K562 (cell line): ENCODE results near the gene DENND2C. TPM values are rescaled to one million over a fixed set of nuclear protein-coding genes. Genes with fewer than 3 reads are reported as not detected.

ENCODE experiments used
- ATAC-seq: fragments of 200-7000 bp; cut with Tn5 transposase; 3 replicates; pipeline ENCODE4 v1.9.1; 2020; ENCODE audit warnings: moderate library complexity
- BruUV-seq: library from RNA; stranded (reverse); fragments of 400-500 nt; replicated peaks from 2 replicates; lab custom pipeline; 2021; lab: Mats Ljungman, UMichigan
- CTCF ChIA-PET: fragments of 300-600 bp; formaldehyde crosslinking; extraction: SDS; loops from one replicate; lab custom pipeline; 2021; ENCODE audit warnings: low intra/inter-chr PET ratio; lab: Yijun Ruan, JAX
- POLR2A ChIA-PET: fragments of 300-600, 350-650 bp; sonication (Branson Sonifier 250); formaldehyde crosslinking; extraction: SDS; loops from one replicate; lab custom pipeline; 2021; ENCODE audit warnings: antibody characterized with exemption, inconsistent platforms; lab: Yijun Ruan, JAX
- DNase-seq, 4 experiments: peaks; one replicate each; pipeline versions ENCODE4 v3.0.0 to v3.0.0-alpha.2; 2011 to 2018; ENCODE audit warnings: low spot score in 3 of 4, mixed read lengths in 3 of 4; ENCODE audit errors: extremely low read depth in 1 of 4
- FAIRE-seq: peaks from 2 replicates; lab custom pipeline; 2011; peaks lifted over from hg19 to GRCh38; lab: Jason Lieb, UNC
- H2AFZ ChIP-seq: 2 replicates; pipeline ENCODE4 v1.6.0; 2011; ENCODE audit warnings: low read depth, low read length, control low read depth, inconsistent platforms
- H3K27ac ChIP-seq: fragments of 200-600 bp; 3 replicates; pipeline ENCODE4 v1.8.0; 2011; ENCODE audit warnings: low read depth, mild to moderate bottlenecking, control low read depth, inconsistent platforms, low read length, moderate library complexity, mixed read lengths; ENCODE audit errors: extremely low read depth
- H3K27me3 ChIP-seq, 2 experiments: fragments of 300-600 bp in 1 of 2; 2 replicates in 1 of 2; 3 replicates in 1 of 2; pipeline versions ENCODE4 v1.6.0 to v1.8.0; 2011; ENCODE audit warnings: inconsistent platforms in 2 of 2, low read length in 2 of 2, mild to moderate bottlenecking in 1 of 2, mixed read lengths in 1 of 2, moderate library complexity in 1 of 2; ENCODE audit not compliant: control insufficient read depth in 2 of 2, insufficient read depth in 2 of 2
- H3K36me3 ChIP-seq: fragments of 300-600 bp; 3 replicates; pipeline ENCODE4 v1.8.0; 2011; ENCODE audit warnings: mild to moderate bottlenecking, low read length, inconsistent platforms; ENCODE audit not compliant: control insufficient read depth, insufficient read depth
- H3K4me1 ChIP-seq, 2 experiments: fragments of 200-600 bp in 1 of 2; replicated peaks in 1 of 2; 2 replicates in 1 of 2; 3 replicates in 1 of 2; pipeline versions ENCODE4 v1.5.1 to v1.8.0; 2011; ENCODE audit warnings: inconsistent platforms in 2 of 2, low read length in 2 of 2, mild to moderate bottlenecking in 1 of 2, mixed read lengths in 1 of 2, moderate library complexity in 1 of 2; ENCODE audit not compliant: control insufficient read depth in 2 of 2, insufficient read depth in 2 of 2
- H3K4me2 ChIP-seq: 2 replicates; pipeline ENCODE4 v1.6.1; 2011; ENCODE audit warnings: low read length, control low read depth, inconsistent platforms, mixed read lengths; ENCODE audit not compliant: insufficient read depth
- H3K4me3 ChIP-seq: fragments of 200-600 bp; sonication (generic), shearing (Covaris generic); 2 replicates; pipeline ENCODE4 v1.5.1; 2016; ENCODE audit warnings: control low read depth, inconsistent platforms
- H3K79me2 ChIP-seq: fragments of 200-600 bp; 3 replicates; pipeline ENCODE4 v1.8.0; 2011; ENCODE audit warnings: low read length, inconsistent platforms; ENCODE audit not compliant: control insufficient read depth, insufficient read depth
- H3K9ac ChIP-seq, 2 experiments: 2 replicates each; pipeline versions ENCODE4 v1.6.0 to v1.6.1; 2011; ENCODE audit warnings: low read depth in 2 of 2, low read length in 2 of 2, control low read depth in 1 of 2, inconsistent platforms in 1 of 2, mild to moderate bottlenecking in 1 of 2, mixed read lengths in 1 of 2; ENCODE audit not compliant: insufficient read depth in 1 of 2
- H3K9me1 ChIP-seq: one replicate; pipeline ENCODE4 v1.6.0; 2011; ENCODE audit warnings: inconsistent platforms, mild to moderate bottlenecking, low read length, moderate library complexity; ENCODE audit not compliant: control insufficient read depth, insufficient read depth
- H3K9me3 ChIP-seq: replicated peaks from 2 replicates; pipeline ENCODE4 v1.5.1; 2011; ENCODE audit warnings: low read depth, low read length, inconsistent platforms; ENCODE audit not compliant: control insufficient read depth, insufficient read depth
- H4K20me1 ChIP-seq: replicated peaks from 2 replicates; pipeline ENCODE4 v1.6.1; 2011; ENCODE audit warnings: low read length, inconsistent platforms, mixed read lengths; ENCODE audit not compliant: control insufficient read depth, insufficient read depth
- ARNT ChIP-seq, 2 experiments: fragments of 450-650 bp; IDR thresholded peaks; 2 replicates each; pipeline ENCODE4 v1.6.1; 2016; ENCODE audit warnings: mild to moderate bottlenecking in 1 of 2
- C11orf30 ChIP-seq: fragments of 450-650 bp; IDR thresholded peaks from 2 replicates; pipeline ENCODE4 v1.6.1; 2016; ENCODE audit warnings: low read depth, mild to moderate bottlenecking
- CBFA2T3 ChIP-seq: fragments of 450-650 bp; IDR thresholded peaks from 2 replicates; pipeline ENCODE4 v1.6.1; 2017
- CBX5 ChIP-seq: IDR thresholded peaks from 2 replicates; pipeline ENCODE4 v1.6.1; 2014; ENCODE audit warnings: low read depth, borderline replicate concordance
- RHOXF2B ChIP-seq: fragments of 250-450 bp; sonication (Bioruptor Pico); conservative IDR thresholded peaks from 2 replicates; pipeline ENCODE4 v1.5.1; 2021
- SMAD4 ChIP-seq: fragments of 250-450 bp; sonication (Bioruptor Pico); conservative IDR thresholded peaks from 2 replicates; pipeline ENCODE4 v1.8.0; 2021; ENCODE audit warnings: inconsistent platforms, mild to moderate bottlenecking, moderate library complexity
- ZNF263 ChIP-seq: sonication (generic); formaldehyde crosslinking; IDR thresholded peaks from 2 replicates; pipeline ENCODE4 v1.8.0; 2022; ENCODE audit warnings: mild to moderate bottlenecking, missing genetic modification reagents, borderline replicate concordance
- ZNF347 ChIP-seq: fragments of 450-650 bp; formaldehyde crosslinking; IDR thresholded peaks from 2 replicates; pipeline ENCODE4 v1.4.0; 2020; ENCODE audit warnings: low read depth, mild to moderate bottlenecking, moderate library complexity
- ZNF408 ChIP-seq: fragments of 250-450 bp; sonication (Bioruptor Pico); IDR thresholded peaks from 2 replicates; pipeline ENCODE4 v1.4.0; 2020; ENCODE audit warnings: low read depth, mild to moderate bottlenecking, moderate library complexity
- WGBS: fragments of 100-300 bp; shearing (Covaris generic); methylation state at CpG from one replicate; pipeline ENCODE4 v1.1.6; 2016; ENCODE audit warnings: low coverage, mixed read lengths; ENCODE audit not compliant: insufficient coverage; ENCODE audit errors: missing lambda C conversion rate; 5-methylcytosine and 5-hydroxymethylcytosine counted together
- in situ Hi-C: fragments of 300-500 bp; cut with MboI; formaldehyde crosslinking; loops from 4 replicates; pipeline ENCODE4 v1.15.0; 2018; ENCODE audit warnings: inconsistent platforms, mixed read lengths
- intact Hi-C: fragments of 100-400 bp; cut with micrococcal nuclease; formaldehyde crosslinking; loops from 2 replicates; pipeline ENCODE4 v1.14.2; 2022
- polyA plus RNA-seq, 8 experiments: library from polyadenylated mRNA; depleted of rRNA in 4 of 8; stranded (reverse) in 5 of 8; unstranded in 3 of 8; fragments of >200 nt; fragmentation: Nextera tagmentation in 2 of 8; fragmentation: Illumina TruSeq in 1 of 8; extraction: Ambion mirVana in 2 of 8; extraction: Trizol in 1 of 8; gene quantifications; 2 replicates each; pipeline versions ENCODE4 v1.2.1 to v1.2.3, GENCODE V29; 2011 to 2014; ENCODE audit warnings: inconsistent platforms in 1 of 8, missing spikeins in 1 of 8
- total RNA-seq, 7 experiments: library from RNA; depleted of rRNA in 6 of 7; stranded (reverse); fragments of >200 nt in 6 of 7; fragmentation: Illumina TruSeq in 2 of 7; extraction: Trizol in 2 of 7; gene quantifications; 2 replicates each; pipeline versions ENCODE4 v1.2.1 to v1.2.3, GENCODE V29; 2011 to 2021; ENCODE audit warnings: low replicate concordance in 1 of 7
- TF ChIP-seq, protein P1 (sequence below): sonication (generic); formaldehyde crosslinking; IDR thresholded peaks from 2 replicates; pipeline ENCODE4 v1.8.0; 2022; ENCODE audit warnings: mild to moderate bottlenecking, missing genetic modification reagents
- TF ChIP-seq, protein P2 (sequence below): fragments of 250-450 bp; sonication (Bioruptor Pico); IDR thresholded peaks from 2 replicates; pipeline ENCODE4 v1.8.0; 2022; ENCODE audit warnings: inconsistent platforms, mild to moderate bottlenecking, moderate library complexity, borderline replicate concordance
- TF ChIP-seq, protein P3 (sequence below): fragments of 450-650 bp; formaldehyde crosslinking; IDR thresholded peaks from 2 replicates; pipeline ENCODE4 v1.4.0; 2022; ENCODE audit warnings: missing genetic modification characterization

Gene DENND2C
- total and polyA plus RNA-seq, 9 of the 15 experiments (the other 6 are each of a cell fraction or from before 2014, with no cell fraction given) = 0.03 to 0.25 (median 0.14) TPM

DNA sequence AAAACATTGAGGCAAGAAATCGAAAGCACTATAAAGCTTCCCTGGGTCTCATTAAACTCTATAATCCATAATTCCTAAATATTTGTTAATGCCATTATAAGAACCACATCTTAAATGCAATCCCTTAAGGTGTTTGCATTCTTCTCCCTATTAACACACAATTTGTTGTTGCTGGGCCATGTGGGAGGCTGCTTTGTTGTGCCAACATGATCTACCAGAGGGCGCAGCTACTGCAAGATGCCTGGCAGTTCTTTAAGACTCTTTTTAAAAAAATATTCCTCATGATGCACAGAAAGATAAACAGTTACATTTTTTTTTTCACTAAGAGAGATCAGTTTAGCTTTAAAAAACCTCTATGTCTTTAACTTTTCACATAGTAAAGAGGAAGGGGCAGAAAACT is 49.4 kb downstream of the DENND2C start:
- FAIRE-seq (no peak), DNase-seq (no peak), ATAC-seq (no peak)
- Histone ChIP-seq H3K27ac (no peak overlapping the region), H3K9me1 (no peaks in the 10 kb centered on the region), H3K36me3 (no peaks in the 10 kb centered on the region), H3K9ac (no peak overlapping the region), H3K79me2 (no peaks in the 10 kb centered on the region), H2AFZ (no peak overlapping the region), H3K4me3 (no peak overlapping the region), H3K4me1 (no peaks in the 10 kb centered on the region), H3K4me2 (no peak overlapping the region), H4K20me1 (no peaks in the 10 kb centered on the region), H3K27me3 (peaks cover 8 to 9% of the 10 kb centered on the region in 2 experiments; a peak in 3 of 5 replicates), H3K9me3 (no peaks in the 10 kb centered on the region)
- BruUV-seq = no TSS peak
- CTCF ChIA-PET = no interaction called here
- in situ Hi-C loops (no loop called here), intact Hi-C loops (no loop called here)
- WGBS = 6% methylated on average over 2 of the region's 2 CpGs
- POLR2A ChIA-PET = no interaction called here
- no peak for TF ChIP-seq CBX5
- TF ChIP-seq, protein P1, sequence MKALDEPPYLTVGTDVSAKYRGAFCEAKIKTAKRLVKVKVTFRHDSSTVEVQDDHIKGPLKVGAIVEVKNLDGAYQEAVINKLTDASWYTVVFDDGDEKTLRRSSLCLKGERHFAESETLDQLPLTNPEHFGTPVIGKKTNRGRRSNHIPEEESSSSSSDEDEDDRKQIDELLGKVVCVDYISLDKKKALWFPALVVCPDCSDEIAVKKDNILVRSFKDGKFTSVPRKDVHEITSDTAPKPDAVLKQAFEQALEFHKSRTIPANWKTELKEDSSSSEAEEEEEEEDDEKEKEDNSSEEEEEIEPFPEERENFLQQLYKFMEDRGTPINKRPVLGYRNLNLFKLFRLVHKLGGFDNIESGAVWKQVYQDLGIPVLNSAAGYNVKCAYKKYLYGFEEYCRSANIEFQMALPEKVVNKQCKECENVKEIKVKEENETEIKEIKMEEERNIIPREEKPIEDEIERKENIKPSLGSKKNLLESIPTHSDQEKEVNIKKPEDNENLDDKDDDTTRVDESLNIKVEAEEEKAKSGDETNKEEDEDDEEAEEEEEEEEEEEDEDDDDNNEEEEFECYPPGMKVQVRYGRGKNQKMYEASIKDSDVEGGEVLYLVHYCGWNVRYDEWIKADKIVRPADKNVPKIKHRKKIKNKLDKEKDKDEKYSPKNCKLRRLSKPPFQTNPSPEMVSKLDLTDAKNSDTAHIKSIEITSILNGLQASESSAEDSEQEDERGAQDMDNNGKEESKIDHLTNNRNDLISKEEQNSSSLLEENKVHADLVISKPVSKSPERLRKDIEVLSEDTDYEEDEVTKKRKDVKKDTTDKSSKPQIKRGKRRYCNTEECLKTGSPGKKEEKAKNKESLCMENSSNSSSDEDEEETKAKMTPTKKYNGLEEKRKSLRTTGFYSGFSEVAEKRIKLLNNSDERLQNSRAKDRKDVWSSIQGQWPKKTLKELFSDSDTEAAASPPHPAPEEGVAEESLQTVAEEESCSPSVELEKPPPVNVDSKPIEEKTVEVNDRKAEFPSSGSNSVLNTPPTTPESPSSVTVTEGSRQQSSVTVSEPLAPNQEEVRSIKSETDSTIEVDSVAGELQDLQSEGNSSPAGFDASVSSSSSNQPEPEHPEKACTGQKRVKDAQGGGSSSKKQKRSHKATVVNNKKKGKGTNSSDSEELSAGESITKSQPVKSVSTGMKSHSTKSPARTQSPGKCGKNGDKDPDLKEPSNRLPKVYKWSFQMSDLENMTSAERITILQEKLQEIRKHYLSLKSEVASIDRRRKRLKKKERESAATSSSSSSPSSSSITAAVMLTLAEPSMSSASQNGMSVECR (CRISPR knock-in tag) = no peak
- no peak for TF ChIP-seq SMAD4 (CRISPR knock-in tag)
- TF ChIP-seq ZNF408 (CRISPR knock-in tag) = no peak
- TF ChIP-seq ZNF347 = no peak
- TF ChIP-seq, protein P2, sequence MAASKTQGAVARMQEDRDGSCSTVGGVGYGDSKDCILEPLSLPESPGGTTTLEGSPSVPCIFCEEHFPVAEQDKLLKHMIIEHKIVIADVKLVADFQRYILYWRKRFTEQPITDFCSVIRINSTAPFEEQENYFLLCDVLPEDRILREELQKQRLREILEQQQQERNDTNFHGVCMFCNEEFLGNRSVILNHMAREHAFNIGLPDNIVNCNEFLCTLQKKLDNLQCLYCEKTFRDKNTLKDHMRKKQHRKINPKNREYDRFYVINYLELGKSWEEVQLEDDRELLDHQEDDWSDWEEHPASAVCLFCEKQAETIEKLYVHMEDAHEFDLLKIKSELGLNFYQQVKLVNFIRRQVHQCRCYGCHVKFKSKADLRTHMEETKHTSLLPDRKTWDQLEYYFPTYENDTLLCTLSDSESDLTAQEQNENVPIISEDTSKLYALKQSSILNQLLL (CRISPR knock-in tag) = no peak
- no peak for TF ChIP-seq RHOXF2B
- TF ChIP-seq, protein P3, sequence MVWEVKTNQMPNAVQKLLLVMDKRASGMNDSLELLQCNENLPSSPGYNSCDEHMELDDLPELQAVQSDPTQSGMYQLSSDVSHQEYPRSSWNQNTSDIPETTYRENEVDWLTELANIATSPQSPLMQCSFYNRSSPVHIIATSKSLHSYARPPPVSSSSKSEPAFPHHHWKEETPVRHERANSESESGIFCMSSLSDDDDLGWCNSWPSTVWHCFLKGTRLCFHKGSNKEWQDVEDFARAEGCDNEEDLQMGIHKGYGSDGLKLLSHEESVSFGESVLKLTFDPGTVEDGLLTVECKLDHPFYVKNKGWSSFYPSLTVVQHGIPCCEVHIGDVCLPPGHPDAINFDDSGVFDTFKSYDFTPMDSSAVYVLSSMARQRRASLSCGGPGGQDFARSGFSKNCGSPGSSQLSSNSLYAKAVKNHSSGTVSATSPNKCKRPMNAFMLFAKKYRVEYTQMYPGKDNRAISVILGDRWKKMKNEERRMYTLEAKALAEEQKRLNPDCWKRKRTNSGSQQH (CRISPR knock-in tag) = no peak
- no peak for TF ChIP-seq C11orf30
- no peak for TF ChIP-seq ZNF263 (CRISPR knock-in tag)
- no peak for TF ChIP-seq ARNT (IDR thresholded peaks at IDR 0.05)
- TF ChIP-seq CBFA2T3 = no peak
